IMR-90 (cell line): ENCODE results near the gene RELN. TPM values are rescaled to one million over a fixed set of nuclear protein-coding genes. Genes with fewer than 3 reads are reported as not detected.

ENCODE experiments used
- ATAC-seq: fragments of 200-7000 bp; cut with Tn5 transposase; 2 replicates; pipeline ENCODE4 v1.9.1; 2020; ENCODE audit warnings: low read depth, mild to moderate bottlenecking, moderate library complexity
- BruUV-seq: library from RNA; stranded (reverse); fragments of 400-500 nt; replicated peaks from 2 replicates; lab custom pipeline; 2021; lab: Mats Ljungman, UMichigan
- CTCF ChIA-PET: fragments of 300-600 bp; formaldehyde crosslinking; extraction: SDS; loops from one replicate; lab custom pipeline; 2021; ENCODE audit warnings: antibody characterized with exemption; lab: Yijun Ruan, JAX
- POLR2A ChIA-PET: fragments of 300-600 bp; sonication (Branson Sonifier 250); formaldehyde crosslinking; loops from one replicate; lab custom pipeline; 2022; ENCODE audit warnings: antibody characterized with exemption; ENCODE audit not compliant: unreplicated experiment; lab: Charles Lee
- DNase-seq: peaks from one replicate; pipeline ENCODE4 v3.0.0; 2013
- H2AFZ ChIP-seq: replicated peaks from 2 replicates; pipeline ENCODE3; 2013; ENCODE audit warnings: low read length, mild to moderate bottlenecking; ENCODE audit not compliant: poor library complexity
- H2AK5ac ChIP-seq: 2 replicates; pipeline ENCODE4 v1.6.1; 2013; ENCODE audit warnings: low read depth, low read length, inconsistent platforms
- H2AK9ac ChIP-seq: replicated peaks from 2 replicates; pipeline ENCODE3; 2013; ENCODE audit warnings: mild to moderate bottlenecking, low read depth, low read length, moderate library complexity; ENCODE audit not compliant: poor library complexity
- H2BK120ac ChIP-seq: 2 replicates; pipeline ENCODE4 v1.6.1; 2013; ENCODE audit warnings: low read depth, low read length, inconsistent platforms
- H2BK15ac ChIP-seq: 3 replicates; pipeline ENCODE4 v1.6.1; 2013; ENCODE audit warnings: low read depth, low read length, inconsistent platforms
- H2BK20ac ChIP-seq: 2 replicates; pipeline ENCODE4 v1.6.1; 2013; ENCODE audit warnings: low read depth, mild to moderate bottlenecking, inconsistent platforms, low read length, moderate library complexity
- H2BK5ac ChIP-seq: 2 replicates; pipeline ENCODE4 v1.6.1; 2013; ENCODE audit warnings: mild to moderate bottlenecking, low read depth, low read length, inconsistent platforms; ENCODE audit not compliant: poor library complexity, severe bottlenecking
- H3K14ac ChIP-seq: replicated peaks from 2 replicates; pipeline ENCODE4 v1.6.1; 2013; ENCODE audit warnings: low read depth, low read length, inconsistent platforms
- H3K18ac ChIP-seq: 2 replicates; pipeline ENCODE4 v1.6.1; 2013; ENCODE audit warnings: low read depth, low read length, control low read depth
- H3K23ac ChIP-seq: 2 replicates; pipeline ENCODE4 v1.6.1; 2013; ENCODE audit warnings: low read depth, low read length, inconsistent platforms
- H3K27ac ChIP-seq: 2 replicates; pipeline ENCODE4 v1.5.1; 2013; ENCODE audit warnings: mild to moderate bottlenecking, control low read depth, low read length; ENCODE audit not compliant: insufficient read depth
- H3K27me3 ChIP-seq: 2 replicates; pipeline ENCODE4 v1.6.1; 2013; ENCODE audit warnings: low read length; ENCODE audit not compliant: control insufficient read depth, insufficient read depth
- H3K36me3 ChIP-seq: 2 replicates; pipeline ENCODE4 v1.6.1; 2013; ENCODE audit warnings: low read length, mixed read lengths; ENCODE audit not compliant: control insufficient read depth, insufficient read depth
- H3K4ac ChIP-seq: 2 replicates; pipeline ENCODE4 v1.6.1; 2013; ENCODE audit warnings: low read depth, low read length, inconsistent platforms
- H3K4me1 ChIP-seq: 2 replicates; pipeline ENCODE4 v1.6.1; 2013; ENCODE audit warnings: low read length, mixed read lengths; ENCODE audit not compliant: control insufficient read depth, insufficient read depth
- H3K4me2 ChIP-seq: 2 replicates; pipeline ENCODE4 v1.6.1; 2013; ENCODE audit warnings: low read depth, mild to moderate bottlenecking, control low read depth, low read length, moderate library complexity
- H3K4me3 ChIP-seq: 2 replicates; pipeline ENCODE4 v1.5.1; 2013; ENCODE audit warnings: low read depth, mild to moderate bottlenecking, control low read depth, low read length, moderate library complexity; ENCODE audit not compliant: insufficient read depth
- H3K56ac ChIP-seq: 2 replicates; pipeline ENCODE4 v1.6.1; 2013; ENCODE audit warnings: low read length, inconsistent platforms; ENCODE audit not compliant: insufficient read depth; ENCODE audit errors: extremely low read depth
- H3K79me1 ChIP-seq, 2 experiments: 2 replicates each; pipeline ENCODE4 v1.6.1; 2013; ENCODE audit warnings: low read length in 2 of 2, inconsistent platforms in 1 of 2, low read depth in 1 of 2
- H3K9ac ChIP-seq: 2 replicates; pipeline ENCODE4 v1.6.1; 2013; ENCODE audit warnings: low read depth, low read length, control low read depth
- H3K9me1 ChIP-seq: 2 replicates; pipeline ENCODE4 v1.6.1; 2013; ENCODE audit warnings: low read length, inconsistent platforms; ENCODE audit not compliant: insufficient read depth
- H3K9me3 ChIP-seq: 2 replicates; pipeline ENCODE4 v1.6.1; 2013; ENCODE audit warnings: low read length; ENCODE audit not compliant: control insufficient read depth, insufficient read depth
- H4K20me1 ChIP-seq: 2 replicates; pipeline ENCODE4 v1.6.1; 2013; ENCODE audit warnings: low read length, inconsistent platforms; ENCODE audit not compliant: insufficient read depth
- H4K5ac ChIP-seq: 2 replicates; pipeline ENCODE4 v1.6.1; 2013; ENCODE audit warnings: mild to moderate bottlenecking, low read depth, low read length, control low read depth
- H4K8ac ChIP-seq, 2 experiments: 2 replicates each; pipeline ENCODE4 v1.6.1; 2013; ENCODE audit warnings: low read depth in 2 of 2, low read length in 2 of 2, control low read depth in 1 of 2, inconsistent platforms in 1 of 2
- H4K91ac ChIP-seq: 2 replicates; pipeline ENCODE4 v1.6.1; 2013; ENCODE audit warnings: low read depth, low read length, inconsistent platforms; ENCODE audit not compliant: insufficient read depth
- NFE2L2 ChIP-seq: fragments of 150-350 bp; IDR thresholded peaks from 2 replicates; pipeline ENCODE4 v1.6.1; 2016; ENCODE audit warnings: low read depth, mild to moderate bottlenecking, low read length
- RAD21 ChIP-seq: IDR thresholded peaks from 2 replicates; pipeline ENCODE4 v1.6.1; 2012; ENCODE audit warnings: low read length, improper control_type of control experiment
- RCOR1 ChIP-seq: IDR thresholded peaks from 2 replicates; pipeline ENCODE4 v1.6.1; 2012; ENCODE audit warnings: mild to moderate bottlenecking, low read length, improper control_type of control experiment; ENCODE audit not compliant: insufficient replicate concordance
- WGBS, 2 experiments: methylation state at CpG; one replicate each; pipeline versions ENCODE4 v1.1.5 to v1.1.7; 2013; ENCODE audit warnings: missing lambda C conversion rate in 2 of 2; ENCODE audit not compliant: insufficient read length in 1 of 2; ENCODE audit errors: extremely low coverage in 2 of 2; 5-methylcytosine and 5-hydroxymethylcytosine counted together
- dilution Hi-C: fragments of 300-500 bp; cut with HindIII; formaldehyde crosslinking; loops from one replicate; pipeline ENCODE4 v1.14.3; 2018; ENCODE audit warnings: low sequenced_read_pairs; ENCODE audit not compliant: unreplicated experiment
- in situ Hi-C: fragments of 300-500 bp; cut with MboI; formaldehyde crosslinking; loops from 3 replicates; pipeline ENCODE4 v1.14.3; 2019; ENCODE audit warnings: low sequenced_read_pairs, inconsistent platforms, mixed read lengths
- intact Hi-C: fragments of 100-400 bp; cut with micrococcal nuclease; formaldehyde crosslinking; loops from 2 replicates; pipeline ENCODE4 v1.10.0; 2022
- polyA plus RNA-seq, 3 experiments: library from polyadenylated mRNA; depleted of rRNA; stranded (reverse); fragments of >200 nt; gene quantifications; 2 replicates each; pipeline ENCODE4 v1.2.3, GENCODE V29; 2012; ENCODE audit warnings: low replicate concordance in 1 of 3
- total RNA-seq: library from RNA; depleted of rRNA; stranded (reverse); fragments of >200 nt; gene quantifications from 2 replicates; pipeline ENCODE4 v1.2.3, GENCODE V29; 2012

Gene RELN
- total and polyA plus RNA-seq, 2 of the 4 experiments (the other 2 are of a cell fraction): 14.7 to 23.7 TPM

DNA sequence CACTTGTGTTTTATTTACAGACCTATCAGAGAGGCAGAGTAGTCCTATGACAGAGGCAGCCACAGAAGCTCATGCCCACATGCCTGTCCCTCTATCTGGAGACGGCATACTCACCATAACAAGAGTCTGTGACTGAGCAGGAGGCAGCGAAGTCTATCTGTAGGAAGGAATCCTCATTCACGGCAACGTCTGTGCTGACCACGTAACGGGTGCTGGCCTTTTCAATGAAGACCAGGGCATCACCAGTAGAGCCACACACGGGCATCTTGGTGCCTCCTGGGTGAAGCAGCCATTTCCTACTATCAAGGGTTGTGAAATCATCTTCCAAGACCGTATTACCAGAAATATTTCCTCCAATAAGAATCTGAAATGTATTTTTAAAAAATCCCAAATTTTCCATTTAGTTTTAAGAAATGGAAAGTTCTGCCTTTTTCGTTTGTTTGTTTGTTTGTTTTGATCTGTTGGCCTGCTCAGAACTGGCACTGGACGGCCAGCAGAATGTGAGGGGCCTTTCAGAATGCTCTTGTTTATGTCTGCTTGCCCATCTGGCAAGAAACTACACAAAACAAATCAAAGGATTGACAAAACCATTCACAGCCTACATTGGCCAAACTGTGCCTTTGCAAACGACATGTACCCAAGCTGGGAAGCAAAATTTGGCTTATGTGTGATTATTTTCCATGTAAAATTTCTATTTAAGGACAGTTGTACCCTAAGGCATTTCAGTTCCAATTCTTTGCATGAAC is 450.3 kb downstream of the RELN start:
- no peak for ATAC-seq
- Histone ChIP-seq H3K4me1 (0 out of 2 replicates have a peak, but pooled peaks cover 1% of the 10 kb centered on the region), H3K36me3 (peaks cover 4% of the 10 kb centered on the region; the same call in 1 of the 2 replicates), H3K56ac (no peak overlapping the region), H2BK15ac (no peak overlapping the region), H2AK9ac (no peak overlapping the region), H3K27ac (no peak overlapping the region), H3K27me3 (no peaks in the 10 kb centered on the region), H3K18ac (no peak overlapping the region), H3K9me1 (0 out of 2 replicates have a peak, but pooled peaks cover 3% of the 10 kb centered on the region), H3K14ac (no peak overlapping the region), H3K4me2 (no peak overlapping the region), H3K9me3 (no peaks in the 10 kb centered on the region), H2BK20ac (no peak overlapping the region), H4K8ac (no peak overlapping the region), H4K5ac (no peak overlapping the region), H2BK5ac (no peak overlapping the region), H3K4ac (no peak overlapping the region), H4K20me1 (no peaks in the 10 kb centered on the region), H4K91ac (no peak overlapping the region), H2AFZ (no peak overlapping the region), H3K23ac (no peak overlapping the region), H3K79me1 (no peaks in the 10 kb centered on the region), H3K9ac (no peak overlapping the region), H2BK120ac (no peak overlapping the region), H3K4me3 (no peak overlapping the region), H2AK5ac (no peak overlapping the region)
- intact Hi-C loops (no loop called here), dilution Hi-C loops (no loop called here), in situ Hi-C loops (no loop called here)
- 73% methylated on average over 3 of the region's 11 CpGs; no CpG with 5 or more reads in 1 of the 2 experiments for WGBS, 2 experiments
- DNase-seq: no peak
- ChIA-PET CTCF (no interaction called here), POLR2A (no interaction called here)
- TF ChIP-seq RAD21: no peak
- TF ChIP-seq NFE2L2: no peak
- TF ChIP-seq RCOR1: no peak
- no TSS peak for BruUV-seq
